NCI-H1417 (cell line): ENCODE measurements around the gene PRLHR.
"Not testable (repeated sequence)": the region's sequence is repeated elsewhere in the genome, so short reads cannot be mapped to it uniquely, and the experiment has no call there.

Experiments used
- DNase-seq, 3 experiments: peaks; one replicate each; lab custom pipeline; 2025; lab: John Stamatoyannopoulos, UW

The PRLHR gene

GRCh38 chr10:118595598-118596425, at the start of gene PRLHR:
Gene PRLHR (minus strand): TSS chr10:118595648. CDS start chr10:118595244, 404 bp downstream.
- DNase-seq = peak in 2 of 3 experiments; percentile 35 to 63

GRCh38 chr10:118642228-118642627, 46.8 kb upstream of the PRLHR start:
- no peak for DNase-seq

GRCh38 chr10:118638680-118639079, 43.2 kb upstream of the PRLHR start:
- DNase-seq = no peak

GRCh38 chr10:118635674-118636402, 40.4 kb upstream of the PRLHR start:
- no peak for DNase-seq

GRCh38 chr10:118633786-118634185, 38.3 kb upstream of the PRLHR start:
- DNase-seq = no peak

GRCh38 chr10:118629211-118629610, 33.8 kb upstream of the PRLHR start:
- DNase-seq = no peak

- DNase-seq = no peak
These were observed 32.9 kb upstream of the PRLHR start for GRCh38 chr10:118628397-118628796.

- DNase-seq = no peak
These were observed 31.5 kb upstream of the PRLHR start for GRCh38 chr10:118626953-118627352.

GRCh38 chr10:118625504-118625903, 30.1 kb upstream of the PRLHR start:
- DNase-seq = no peak

GRCh38 chr10:118624747-118625146, 29.3 kb upstream of the PRLHR start:
- DNase-seq = no peak

- DNase-seq = peak in 1 of 3 experiments; percentile 54
These were observed 26.0 kb upstream of the PRLHR start for GRCh38 chr10:118621304-118621942.

GRCh38 chr10:118613863-118614262, 18.4 kb upstream of the PRLHR start:
- DNase-seq = not testable (repeated sequence)

- DNase-seq = no peak
These were observed 15.1 kb upstream of the PRLHR start for GRCh38 chr10:118610577-118610976.

GRCh38 chr10:118607768-118608354, 12.4 kb upstream of the PRLHR start:
- DNase-seq = no peak

GRCh38 chr10:118605694-118606093, 10.2 kb upstream of the PRLHR start:
- no peak for DNase-seq

GRCh38 chr10:118596426-118597124, 1.1 kb upstream of the PRLHR start:
- peak; percentile 2 to 53 (median 9) for DNase-seq

- DNase-seq = no peak
These were observed 406 bp downstream of the PRLHR start for GRCh38 chr10:118595064-118595420.

- no peak for DNase-seq
These were observed 920 bp downstream of the PRLHR start for GRCh38 chr10:118594392-118595063.

GRCh38 chr10:118592675-118593330, 2.6 kb downstream of the PRLHR start:
- peak; percentile 61 to 92 (median 77) for DNase-seq

GRCh38 chr10:118590334-118590733, 5.1 kb downstream of the PRLHR start:
- peak; percentile 33 to 76 (median 68) for DNase-seq
